Stimulated activated CD4-positive, alpha-beta T cell treated with anti-CD3 and anti-CD28 coated beads, TNF-alpha, amount 100 ng/mL, for 48 hours (primary cell): ENCODE results near the gene MARCHF10.

Experiments
- DNase-seq, 3 donors: peaks; one replicate each; pipeline ENCODE4 v3.0.0-alpha.2; 2020; ENCODE audit warnings: low read depth in 3 of 3

Gene MARCHF10

DNA sequence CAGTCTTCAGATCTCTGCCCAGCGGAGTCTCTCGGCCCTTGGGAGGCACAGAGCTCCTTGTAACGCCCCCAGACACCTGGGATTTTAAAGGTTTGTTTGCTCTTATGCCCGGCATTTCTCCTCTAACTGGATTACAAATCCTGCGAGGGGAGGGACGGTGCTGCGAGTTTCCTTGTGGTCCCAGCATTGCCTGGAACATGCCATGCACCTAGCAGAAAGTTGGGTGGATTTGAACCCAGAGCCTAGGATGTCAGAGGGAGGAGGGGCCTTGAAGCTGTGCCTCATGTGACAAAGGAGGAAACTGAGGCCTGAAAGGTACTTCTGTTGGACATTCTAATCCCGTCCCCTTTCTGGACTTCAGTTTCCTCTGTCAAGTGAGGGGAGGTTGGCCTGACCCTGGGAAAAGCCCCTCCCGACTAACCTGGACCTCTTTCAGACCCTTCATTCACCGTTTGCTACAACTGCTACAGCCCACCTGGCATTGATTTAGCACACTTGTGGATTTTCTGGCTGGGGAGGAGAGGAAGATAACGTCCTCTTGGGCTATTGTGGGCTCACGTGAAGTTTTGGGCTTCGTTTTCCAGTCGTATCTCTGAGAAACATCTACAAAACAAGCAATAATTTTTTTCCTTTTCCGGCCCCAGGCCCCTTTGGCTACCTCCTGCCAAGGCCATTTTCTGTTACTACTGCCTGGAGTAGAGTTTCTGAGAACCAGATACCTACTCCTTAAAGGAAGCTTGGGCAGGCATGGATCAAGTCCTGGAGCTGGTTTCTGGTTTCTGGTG is 149.8 kb downstream of the MARCHF10 start:
- DNase-seq: no peak

DNA sequence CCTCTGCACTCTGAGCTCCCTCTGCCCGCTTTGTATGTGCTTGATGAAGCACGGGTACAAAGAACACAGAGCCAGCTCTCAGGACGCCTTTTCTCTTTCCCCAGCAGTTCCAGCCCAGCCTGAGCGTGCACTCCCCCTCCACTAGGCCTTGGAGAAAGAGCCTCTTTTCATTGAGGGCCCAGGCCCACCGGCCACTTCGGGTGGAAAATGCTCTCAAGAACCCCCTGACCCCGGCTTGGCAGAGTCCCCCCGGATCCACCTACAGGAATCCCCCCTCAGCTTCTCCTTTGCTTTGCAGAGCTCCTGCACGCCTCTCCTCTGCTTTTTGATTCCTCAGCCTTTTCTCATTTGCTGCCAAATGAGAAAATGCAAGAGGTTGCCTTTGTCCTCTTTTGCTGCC is 150.4 kb downstream of the MARCHF10 start:
- no peak for DNase-seq

DNA sequence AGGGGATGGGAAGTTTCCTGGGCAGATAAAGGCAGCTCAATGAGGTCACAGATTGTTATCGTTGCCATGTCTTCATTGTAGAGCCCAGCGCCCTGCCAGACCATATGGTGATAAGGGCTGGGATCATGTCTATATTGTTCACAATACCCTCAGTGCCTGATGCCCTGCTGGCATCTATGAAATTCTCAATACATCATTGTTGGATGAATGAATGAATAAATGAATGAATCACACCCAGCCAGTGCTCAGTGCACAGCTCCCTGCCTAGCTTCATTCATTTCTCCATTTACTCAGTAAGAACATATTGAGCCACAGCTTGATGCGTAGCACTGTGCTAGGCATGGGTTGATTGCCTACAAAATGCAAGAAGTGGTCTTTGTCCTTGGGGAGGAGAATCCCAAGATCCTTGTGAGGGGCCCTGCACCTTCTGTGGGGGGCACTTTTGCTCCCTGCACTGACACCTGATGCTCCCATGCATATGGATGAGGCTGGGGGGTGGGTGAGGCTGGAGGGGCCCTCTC is 150.9 kb downstream of the MARCHF10 start:
- no peak for DNase-seq

DNA sequence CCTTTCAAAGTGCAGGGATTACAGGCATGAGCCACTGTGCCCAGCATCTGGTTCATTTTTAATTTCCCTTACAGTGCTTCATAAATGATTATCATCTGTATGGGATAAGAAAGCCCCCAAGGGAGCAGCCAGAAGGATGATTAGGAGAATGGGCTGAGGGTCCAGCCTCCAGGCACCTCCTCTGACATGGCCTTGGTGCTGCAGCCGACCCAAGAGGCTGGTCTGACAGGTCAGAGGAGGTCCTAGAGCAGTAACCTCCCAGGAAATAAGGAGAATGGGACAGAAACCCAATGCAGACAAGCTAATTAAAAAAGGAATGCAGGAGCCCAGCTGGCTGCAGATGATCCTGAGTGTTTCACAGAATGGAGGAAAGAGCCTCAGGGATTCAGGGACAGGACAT is 151.7 kb downstream of the MARCHF10 start:
- no peak for DNase-seq

DNA sequence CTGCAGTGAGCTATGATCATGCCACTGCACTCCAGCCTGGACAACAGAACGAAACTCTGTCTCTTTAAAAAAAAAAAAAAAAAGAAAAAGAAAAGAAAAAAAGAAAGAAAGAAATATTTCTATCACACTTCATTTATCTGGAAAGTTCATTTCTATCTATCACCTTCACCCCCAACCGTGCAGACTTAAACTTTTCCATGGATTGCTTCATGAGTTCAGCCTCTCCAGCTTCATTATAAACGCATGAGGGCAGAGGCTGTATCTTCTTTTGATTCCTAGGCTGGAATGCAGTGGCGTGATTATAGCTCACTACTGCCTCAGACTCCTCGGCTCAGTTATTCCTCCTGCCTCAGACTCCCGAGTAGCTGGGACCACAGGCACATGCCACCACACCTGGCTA is 152.5 kb downstream of the MARCHF10 start:
- DNase-seq: no peak

DNA sequence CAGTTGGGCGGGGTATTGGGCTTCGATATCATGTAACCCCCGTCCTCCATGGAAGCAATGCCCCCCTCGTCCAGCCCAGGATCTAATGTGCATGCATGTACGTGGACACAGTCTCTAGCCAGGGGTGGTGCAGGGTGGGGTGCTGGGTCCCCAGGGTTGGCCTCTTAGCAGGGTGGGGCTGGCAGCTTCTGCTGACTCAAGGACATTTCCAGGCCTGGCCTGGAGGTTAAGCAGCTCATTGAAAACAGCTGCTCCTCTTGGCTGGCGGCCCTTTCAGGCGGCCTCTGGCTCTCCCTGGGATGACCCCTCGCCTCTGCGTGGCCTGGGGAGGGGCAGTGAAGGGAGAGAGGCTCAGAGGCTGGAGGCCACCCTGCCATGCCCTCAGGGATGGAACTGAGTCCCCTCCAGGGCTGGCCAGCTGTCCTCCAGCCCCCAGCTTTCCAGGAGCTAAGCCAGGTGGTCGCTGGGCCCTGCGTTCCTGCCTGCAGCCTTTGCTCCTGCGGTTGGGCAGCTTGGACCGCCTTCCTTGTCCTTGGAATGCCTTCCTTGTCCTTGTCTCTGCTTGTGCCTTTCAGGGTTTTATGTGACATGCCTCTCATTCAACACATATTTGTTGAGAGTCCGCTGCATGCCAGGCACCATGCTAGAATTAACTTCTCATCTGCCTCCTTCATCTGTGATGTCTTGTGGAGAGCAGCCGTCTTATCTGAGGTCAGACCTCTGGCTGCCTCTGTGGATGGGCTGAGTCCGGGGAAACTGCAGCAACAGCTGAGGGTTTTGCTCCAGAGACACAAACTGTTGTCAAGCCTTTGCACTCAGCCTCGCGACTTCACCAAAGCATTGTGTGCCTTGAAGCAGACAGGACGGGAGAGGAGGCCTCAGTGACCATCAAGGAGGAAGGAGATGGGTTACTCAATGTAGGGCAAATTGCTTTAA is 154.0 kb downstream of the MARCHF10 start:
- DNase-seq: no peak

DNA sequence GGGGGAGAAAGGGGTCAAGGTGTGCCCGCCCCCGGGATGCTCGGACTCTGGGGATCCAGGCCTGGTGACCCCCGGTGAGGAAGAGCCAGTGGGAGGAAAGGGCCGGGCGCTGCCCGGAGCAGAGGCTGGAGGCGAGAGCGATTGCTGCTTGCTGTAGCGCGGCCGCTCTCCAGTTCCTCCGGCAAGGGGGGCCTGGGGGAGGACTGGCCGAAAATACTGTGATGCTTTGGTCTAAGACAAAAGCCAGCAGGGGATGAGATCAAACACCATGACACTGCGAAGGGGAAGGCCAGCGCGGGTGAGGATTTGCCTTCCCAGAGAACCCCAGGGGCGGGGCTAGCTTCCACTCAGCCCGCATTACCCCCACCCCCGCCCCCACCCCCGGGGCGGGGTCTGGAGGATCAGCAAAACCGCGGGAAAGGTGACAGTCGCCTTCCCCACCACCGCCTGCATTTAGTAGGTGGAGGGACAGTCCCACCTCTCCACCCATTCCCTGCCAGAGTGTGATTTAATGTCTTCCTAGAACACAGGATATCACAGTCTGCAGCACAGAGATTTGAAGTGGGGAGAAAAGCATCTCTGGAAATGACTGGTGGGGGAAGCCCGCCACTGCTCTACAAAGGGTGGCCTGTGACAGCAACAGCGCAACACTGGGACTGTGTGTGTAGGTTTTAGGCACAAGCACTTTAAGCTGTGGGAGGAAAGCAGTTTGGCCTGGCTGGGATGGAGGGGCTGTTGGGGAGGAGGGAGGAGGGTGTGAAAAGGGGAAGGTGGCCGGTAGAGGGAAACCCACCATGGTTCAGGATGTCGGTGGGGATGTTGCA is 154.9 kb downstream of the MARCHF10 start:
- DNase-seq: peak; percentile 89 to 94 (median 92)

DNA sequence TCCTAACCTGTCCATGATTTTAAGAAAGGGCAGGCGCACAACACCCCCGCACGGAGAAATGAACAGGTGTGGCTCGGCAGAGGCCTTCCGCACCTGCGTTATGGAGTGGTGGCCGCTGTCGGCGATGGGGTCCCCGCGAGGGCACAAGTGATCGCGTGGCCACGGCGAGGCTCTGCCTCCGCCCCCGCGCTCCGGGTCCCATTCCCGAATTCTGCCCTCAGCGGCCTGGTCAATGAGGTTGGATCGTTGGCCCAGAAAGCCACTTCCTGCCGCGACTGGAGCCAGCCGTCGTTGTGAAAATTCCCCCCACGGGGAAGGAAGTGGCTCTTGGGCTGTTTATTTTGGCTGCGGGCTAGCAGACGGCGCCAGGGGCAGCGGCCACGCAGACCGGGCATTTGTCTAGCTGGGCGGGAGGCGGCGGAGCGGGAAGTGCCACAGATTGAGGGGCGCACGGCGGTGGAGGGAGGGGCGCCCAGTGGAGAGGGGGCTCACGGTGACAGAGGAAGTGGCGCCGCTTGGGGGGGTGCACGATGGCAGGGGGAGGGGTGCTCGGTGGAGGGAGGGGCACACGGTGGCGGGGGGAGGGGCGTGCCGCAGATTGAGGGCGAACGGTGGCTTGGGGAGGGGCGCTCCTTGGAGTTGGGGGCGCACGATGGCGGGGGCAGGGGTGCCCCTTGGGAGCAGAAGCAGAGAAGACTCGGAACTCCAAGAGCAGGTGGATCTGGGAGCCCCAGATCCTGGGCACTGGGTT is 155.7 kb downstream of the MARCHF10 start:
- DNase-seq: peak in 1 of 3 donors; percentile 14
